Fibroblast of skin of right biceps (primary cell): ENCODE measurements around the gene HOXB5.

Experiments
- DNase-seq: peaks from one replicate; pipeline ENCODE4 v3.0.0-alpha.2; 2013

The HOXB5 gene

DNA sequence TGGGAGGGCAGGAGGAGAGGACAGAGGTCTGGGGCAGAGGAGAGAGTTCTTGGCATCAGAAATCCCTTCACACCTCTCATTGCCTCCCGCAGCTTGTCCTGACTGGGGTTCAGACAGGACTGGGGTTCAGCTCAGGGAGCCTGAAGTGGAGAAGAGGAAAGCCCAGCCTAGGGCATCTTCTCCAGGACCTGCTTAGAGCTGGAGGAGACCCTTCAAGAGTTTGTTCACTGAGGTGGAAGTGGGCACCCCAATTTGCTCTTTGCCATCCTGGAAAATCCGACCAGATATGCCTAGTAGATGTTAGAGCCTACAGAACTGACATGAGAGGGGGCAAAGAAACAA, 5.5 kb downstream of the HOXB5 start:
- no peak for DNase-seq

DNA sequence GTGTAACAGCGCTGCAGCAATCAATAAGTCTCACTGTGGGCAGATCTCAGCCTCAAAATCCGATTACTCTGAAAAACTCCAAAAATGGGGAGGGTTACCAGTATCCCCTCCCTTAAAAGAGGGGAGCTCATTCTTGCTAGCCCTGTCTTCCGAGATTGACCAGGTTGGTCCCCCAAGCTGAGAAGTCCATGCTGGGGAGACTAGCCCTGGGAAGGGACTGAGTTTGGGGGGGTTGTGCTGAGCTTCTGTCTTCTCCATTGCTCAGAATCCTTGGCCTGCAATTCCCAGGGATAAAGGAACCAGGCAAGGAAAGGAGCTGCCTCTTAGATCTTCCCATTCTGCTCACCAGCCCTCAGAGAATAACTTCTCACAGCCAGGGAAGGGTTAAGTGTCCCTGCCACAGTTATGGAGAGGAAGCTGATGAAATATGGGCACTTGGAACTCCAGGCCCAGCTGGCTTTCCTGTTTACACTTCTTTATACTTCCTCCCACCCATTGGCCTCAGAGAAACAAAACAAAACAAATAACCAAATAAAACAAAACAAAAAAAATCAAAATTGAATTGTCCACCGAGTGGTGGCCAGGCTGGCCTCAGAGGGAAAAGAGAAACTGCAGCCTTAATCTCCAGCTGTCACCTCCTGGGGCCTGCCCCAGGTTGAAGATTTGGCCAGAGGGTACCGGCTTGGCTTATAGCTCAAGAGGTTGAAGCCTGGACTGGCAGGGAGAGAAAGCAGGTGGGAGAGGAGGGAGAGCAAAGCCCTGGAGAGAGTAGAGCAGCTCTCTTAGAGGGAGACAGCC, 6.1 kb downstream of the HOXB5 start:
- DNase-seq = peak; percentile 77

DNA sequence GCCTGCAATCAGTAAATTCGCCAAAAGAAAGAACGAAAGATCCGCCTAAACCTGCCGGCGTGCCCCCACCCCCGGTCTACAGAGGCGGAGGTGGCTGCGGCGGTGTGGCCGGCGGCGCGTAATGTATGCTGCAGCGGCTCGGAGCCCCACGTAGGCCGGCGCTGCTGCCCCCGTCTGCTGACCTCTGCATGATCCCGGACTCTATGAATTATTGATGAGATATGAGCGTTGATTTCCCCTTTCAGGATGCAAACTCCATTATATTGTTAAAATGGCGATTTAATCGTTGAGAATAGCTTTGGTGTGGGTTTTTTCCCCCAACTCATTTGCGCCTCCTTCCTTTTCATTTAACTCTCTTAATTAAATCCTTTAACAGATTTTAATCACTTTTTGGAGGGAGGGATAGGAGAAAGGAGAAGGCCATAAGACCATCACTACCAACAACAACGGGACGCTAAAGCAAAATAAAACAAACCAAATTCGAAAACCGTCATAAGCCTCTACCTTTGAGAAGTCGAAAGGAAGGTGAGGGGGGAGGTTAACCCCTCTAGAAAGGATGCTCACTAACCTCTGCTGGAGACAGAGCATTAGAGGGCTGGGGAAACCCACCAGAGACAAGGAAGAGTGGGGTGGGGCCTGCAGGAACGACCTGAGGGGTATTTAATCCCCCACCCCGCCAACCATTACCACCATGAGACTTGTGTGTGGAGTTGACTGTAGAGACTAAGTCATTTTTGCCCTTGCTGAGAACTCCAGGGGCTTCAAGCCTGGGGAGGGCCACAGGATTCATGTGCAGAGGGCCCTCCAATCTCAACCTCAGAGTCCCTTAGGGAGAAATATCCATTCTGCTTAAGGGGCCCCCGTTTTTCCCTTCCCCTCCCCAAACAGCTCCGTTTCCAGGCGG, 7.0 kb downstream of the HOXB5 start:
- DNase-seq = peak; percentile 60

DNA sequence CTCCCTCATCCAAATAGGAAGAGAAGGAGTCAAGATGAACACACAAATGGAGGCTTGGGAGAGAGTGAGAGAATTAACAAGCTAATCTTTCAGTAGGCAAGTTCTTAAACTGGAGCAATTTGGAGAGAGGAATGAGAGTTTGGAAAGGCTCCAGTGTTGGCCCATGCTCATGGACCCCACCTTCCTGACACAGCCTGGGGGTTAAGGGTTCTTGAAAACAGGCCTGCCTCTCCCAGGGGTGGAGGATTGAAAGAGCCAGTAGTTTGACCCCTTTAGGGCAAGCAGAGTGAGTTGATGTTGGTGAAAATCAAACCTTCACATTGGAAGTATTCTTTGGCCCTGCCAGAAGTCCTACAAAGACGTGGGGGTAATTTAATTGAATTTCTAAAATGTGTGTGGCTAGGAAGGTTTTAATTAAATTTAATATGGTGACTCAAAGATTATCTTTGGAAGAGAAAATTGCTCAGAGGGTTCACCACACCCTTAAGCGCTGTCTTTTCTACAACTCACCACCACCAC, 9.3 kb downstream of the HOXB5 start:
- peak; percentile 78 for DNase-seq

DNA sequence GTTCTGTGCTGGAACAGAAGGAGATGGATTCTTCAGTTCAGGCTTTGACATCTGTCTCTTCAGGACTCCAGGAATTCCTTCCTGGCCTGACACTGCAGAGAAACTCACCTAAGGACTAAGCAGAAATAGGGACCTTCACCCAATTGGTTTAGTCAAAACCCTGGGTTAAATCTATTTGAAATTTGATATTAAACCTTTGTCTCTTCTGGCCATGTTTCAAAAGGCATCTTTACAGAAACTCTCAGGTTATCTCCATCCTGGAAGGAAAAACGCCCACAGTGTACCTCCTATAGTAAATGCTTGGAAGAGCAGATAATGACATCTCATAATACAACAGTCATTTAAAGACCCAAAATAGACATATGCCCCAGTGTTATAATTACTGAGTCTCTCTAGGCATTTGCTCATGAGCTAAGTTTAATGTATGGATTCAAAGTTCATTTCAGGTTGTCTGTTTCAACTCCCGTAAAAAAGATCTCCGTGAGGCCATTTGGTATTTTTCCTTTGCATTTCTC, 9.8 kb downstream of the HOXB5 start:
- DNase-seq = no peak

DNA sequence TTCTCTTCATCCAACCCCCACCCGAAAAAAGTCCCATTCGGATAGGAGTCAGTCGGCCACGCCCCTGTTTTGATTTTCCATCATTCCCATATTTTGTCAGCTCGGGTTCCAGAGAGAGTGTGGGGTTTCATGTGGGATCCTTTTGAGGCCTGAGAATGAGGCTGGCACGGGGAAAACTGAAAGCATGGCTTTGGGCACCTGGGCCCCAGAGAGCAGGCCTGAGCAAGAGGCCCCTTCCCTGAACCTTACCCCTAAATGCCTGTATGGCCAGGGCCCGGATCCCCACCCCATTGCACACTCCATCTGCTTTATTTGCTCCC, 10.9 kb downstream of the HOXB5 start:
- no peak for DNase-seq

DNA sequence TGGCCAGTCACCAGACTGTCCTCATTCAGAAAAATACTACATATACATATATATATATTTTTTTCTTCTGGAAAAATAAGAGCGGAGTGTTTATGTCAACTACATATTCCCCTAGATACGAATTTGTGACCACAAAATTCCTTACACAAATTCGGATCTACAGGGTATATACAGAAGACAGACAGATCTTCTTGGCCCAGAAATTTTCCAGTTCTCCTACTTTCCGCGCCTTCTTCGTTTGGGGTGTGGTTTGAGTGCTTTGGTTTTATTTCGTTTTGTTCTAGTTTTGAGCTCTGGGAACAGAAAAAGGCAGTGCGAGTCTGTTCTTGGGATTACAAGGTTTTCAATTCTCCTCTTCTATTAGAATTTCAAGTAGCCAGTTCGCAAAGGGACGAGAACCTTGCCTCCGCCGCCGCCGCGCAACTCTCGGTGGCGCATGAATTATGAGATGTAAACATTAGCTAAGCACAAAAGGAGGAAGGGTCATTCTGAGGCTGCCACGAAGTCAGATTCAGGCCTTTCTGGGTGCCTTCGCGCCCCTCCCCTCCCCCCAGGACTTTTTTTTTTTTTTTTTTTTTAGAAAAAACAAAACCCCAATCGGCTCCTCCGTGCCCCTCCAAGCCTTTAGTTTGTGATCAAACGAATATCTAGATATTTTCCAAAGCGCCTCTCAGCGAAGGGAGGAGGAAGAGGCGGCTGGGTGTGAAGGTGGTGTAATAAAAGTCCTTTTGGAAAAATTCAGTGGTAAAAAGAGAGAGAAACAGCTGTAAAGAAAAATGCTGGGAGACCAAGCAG, 13.6 kb downstream of the HOXB5 start:
- no peak for DNase-seq

DNA sequence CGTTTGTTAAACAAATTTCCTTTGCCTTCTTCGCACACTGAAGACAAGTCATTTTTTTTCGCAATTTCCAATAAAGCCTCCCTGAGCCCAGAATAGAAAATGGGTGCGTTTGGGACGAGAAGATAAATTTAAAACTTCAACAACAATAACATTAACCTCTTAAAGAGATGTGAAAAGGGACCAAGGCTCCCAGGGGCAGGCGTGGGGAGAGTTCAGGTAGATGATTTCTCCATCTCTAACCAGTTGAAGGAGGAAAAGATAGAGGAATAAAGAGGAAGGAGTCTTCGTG, 14.2 kb downstream of the HOXB5 start:
- DNase-seq = no peak

DNA sequence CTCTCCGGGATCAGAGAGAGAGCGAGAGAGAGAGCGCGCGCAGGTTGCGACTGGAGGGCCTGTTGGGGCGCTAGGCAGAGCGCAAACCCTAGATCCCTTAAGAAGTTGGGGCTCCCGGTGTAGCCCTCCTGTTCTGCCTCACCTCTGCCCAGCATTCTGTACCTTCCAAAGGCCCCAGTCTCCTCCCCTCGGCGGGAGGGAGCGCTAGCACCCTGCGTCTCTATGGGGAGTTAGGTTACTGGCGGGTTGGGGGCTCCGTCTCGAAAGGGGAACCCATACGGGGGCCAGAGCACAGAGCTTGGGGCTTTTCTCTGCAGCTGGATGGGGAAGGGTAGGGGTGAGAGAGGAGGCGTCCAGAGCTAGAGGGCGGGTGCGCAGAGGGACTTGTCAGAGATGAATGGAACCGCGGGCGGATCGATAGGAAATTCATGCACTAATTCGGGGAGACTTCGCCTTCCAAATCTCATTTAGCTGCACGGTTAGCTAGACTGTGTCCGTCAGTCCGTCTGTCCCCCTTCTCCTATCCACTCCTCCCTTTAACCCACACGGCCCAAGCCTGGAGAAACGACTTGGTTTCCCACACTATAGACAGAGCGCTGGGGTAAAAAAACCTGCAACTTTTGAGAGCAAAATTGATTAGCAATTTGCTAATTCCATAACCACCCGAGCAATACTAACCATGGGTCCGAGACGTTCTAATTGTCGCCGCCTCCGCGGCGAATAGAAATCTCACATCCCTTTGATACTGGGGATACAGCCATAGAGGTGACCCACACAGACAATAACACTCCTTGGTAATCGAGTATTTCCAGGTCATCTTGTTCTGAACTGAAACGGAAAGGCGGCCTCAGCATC, 14.7 kb downstream of the HOXB5 start:
- no peak for DNase-seq

DNA sequence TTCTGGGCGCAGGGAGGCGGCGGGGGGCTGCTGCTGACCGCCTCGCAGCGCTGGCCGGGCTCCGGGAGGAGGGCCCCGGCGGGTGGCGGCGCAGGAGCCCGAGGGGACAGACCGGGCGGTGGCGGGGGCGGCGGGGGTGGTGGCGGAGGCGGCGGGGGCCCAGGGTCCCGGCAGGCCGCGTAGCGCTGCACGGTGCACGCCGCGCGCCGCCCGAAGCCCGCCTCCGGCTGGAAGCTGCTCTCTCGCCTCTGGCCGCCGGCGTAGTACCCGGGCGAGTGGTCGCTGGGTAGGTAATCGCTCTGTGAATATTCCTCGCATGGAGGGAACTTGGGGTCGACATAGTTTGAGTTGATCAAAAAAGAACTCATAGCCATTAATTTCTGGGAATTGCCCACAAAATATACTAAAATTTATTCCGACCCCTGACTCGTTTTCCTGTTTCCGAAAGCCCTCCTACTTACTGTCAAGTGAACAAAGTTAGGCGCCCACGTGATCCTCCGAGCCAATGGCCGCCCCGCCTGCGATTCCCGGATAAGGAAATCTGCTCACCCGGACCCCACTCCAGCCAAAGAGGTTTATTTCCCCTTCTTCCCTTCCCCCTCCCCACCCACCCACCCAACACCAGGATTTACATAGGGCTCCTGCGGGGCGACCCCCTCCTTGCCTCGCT, 15.5 kb downstream of the HOXB5 start, which contains the start of gene HOXB4:
TSS of gene HOXB4 (minus strand) at position 405 of the 670 bp plus-strand sequence. CDS start at position 374, 31 bp downstream.
- peak; percentile 88 for DNase-seq

DNA sequence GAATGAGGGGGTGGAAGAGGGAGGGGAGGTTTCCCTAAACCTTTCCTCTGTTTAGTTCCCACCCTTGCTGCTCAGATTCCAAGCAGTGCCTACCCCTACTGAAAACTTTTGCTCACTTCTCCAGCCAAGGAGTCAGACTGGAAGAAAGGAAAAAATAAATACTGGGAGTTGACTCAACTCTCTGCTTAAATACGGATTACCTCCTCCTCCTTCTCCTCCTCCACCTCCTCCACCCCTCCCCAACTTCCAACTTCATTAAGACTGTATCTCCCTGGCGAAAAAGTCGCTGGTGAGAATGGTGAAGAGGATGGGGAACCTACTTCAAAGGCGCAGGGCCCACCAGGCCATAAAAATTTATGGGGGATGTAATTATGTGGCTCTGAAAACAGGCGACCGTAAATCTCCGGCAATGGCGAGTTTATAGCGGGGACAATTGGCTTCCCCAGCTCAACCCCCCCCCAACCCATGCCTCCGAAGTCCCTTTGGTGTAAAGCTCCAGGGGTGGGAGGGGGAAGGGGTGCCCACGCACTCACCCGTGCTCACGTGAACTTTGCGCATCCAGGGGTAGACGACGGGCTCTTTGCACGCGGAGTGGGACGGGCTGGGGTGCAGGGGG, 16.1 kb downstream of the HOXB5 start:
- DNase-seq = peak; percentile 84

DNA sequence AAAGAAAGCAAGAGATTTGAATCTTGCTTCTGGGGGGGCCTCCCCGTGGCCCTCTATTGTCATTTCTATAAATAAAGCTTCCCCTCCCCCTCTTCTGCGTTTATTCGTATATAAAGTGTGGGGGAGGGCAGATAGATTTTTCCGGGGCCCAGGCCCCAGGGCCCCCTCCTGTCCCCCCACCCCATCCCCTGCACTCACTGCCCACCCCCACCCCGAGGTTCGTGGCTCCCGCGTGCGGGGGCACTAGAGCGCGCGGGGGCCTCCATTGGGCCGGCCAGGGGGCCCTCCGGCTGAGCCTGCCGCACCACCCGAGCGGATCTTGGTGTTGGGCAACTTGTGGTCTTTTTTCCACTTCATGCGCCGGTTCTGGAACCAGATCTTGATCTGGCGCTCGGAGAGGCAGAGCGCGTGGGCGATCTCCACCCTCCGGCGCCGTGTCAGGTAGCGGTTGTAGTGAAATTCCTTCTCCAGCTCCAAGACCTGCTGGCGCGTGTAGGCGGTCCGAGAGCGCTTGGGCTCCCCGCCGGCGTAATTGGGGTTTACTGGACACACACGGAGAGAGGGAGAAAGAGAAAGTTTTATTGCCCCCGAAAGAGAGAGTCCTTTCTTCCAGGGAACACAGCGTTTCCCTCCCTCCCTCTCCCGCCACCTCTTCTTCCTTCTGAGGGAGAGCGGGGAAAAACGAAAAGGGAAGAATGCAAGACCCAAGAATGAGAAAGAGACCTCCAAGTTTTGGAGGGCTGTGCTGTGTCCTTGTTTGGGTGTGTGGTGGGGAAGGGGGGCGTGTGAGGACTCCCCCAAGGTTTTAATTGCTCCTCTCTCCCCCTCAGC, 16.9 kb downstream of the HOXB5 start:
- peak; percentile 75 for DNase-seq

DNA sequence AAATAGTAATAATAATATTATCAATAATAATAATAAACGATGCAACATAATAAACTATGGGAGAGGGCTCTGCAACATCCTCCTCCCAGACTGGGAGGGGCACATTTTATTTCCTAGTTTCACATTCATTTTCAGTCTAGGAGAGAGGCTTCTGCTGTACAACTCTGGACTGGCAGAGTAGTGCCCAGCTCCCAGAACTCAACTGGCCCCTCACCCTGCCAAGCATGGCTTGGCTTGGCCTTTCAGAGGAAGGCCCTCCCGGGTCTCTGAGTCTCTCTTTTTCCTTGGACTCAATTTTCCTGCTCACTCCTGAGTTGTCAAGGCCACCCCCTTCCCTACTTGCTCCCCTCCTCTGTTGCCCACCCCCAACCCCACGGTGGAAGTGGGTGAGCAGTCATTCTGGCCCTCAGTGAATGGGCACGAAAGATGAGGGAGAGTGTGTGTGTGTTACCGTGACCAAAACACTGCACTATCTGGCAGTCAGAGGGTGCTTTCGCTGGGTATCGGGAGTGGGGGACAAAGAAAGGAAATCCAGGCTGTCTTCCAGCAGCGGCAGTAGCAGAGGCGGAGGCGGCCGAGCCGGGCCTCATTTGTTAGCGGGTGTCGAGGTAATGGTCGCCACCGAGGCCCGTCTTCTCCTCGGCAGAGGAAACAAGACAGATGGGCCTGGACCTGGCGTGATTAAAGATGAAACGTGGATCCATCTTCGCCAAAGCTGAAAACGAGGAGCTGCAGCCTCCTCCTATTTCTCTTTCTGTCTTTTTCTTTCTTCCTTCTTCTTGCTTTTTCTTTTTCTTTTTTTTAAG, 17.7 kb downstream of the HOXB5 start:
- peak; percentile 56 for DNase-seq

DNA sequence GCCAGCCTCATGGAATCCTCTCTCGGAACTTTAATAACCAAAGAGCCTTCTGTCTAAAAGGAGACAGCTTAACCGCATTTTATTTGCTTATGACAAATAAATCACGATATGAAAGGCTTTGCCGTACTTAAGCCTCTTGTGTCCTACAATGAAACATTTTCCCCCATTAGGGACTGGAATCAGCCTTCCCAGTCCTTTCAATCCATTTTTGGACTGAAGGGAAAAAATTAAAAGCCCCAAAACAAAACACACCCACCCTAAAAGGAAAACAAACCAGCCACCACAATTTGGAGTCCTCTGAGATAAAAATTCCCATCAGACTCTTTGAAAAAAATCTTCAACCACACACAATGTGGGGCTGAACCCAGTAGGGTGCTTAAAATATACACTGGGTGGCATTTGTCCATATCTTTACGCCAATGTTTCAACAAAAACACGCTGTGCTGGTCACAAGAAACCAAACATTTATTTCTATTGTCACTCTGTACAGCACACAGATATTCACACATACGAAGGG, 18.5 kb downstream of the HOXB5 start:
- DNase-seq = peak; percentile 91

DNA sequence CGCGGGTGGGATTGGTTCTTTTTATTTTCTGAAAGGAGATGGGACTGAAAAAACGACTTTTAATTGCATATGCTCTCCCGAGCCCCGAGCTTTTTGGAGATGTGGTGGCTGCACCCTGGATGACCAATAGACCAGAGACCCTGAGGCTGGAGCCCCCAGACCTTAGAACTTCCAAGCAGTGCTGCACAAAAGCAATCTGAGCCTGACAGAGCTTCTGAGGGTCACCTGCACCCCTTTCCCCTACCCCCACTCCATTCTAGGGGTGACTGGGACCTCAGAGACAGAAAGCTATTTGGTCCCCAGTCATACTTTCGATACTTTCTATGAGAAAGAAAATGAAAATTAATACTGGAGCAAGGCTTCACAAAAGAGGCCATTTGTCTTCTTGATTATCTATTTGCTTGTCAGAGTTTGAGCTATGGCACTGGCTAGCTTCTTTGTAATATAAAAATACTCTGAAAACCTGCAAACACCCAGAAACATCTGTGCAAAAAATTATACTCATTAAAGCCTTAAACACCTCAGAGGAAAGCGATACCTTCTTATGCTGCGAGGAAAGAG, 19.0 kb downstream of the HOXB5 start:
- DNase-seq = no peak

DNA sequence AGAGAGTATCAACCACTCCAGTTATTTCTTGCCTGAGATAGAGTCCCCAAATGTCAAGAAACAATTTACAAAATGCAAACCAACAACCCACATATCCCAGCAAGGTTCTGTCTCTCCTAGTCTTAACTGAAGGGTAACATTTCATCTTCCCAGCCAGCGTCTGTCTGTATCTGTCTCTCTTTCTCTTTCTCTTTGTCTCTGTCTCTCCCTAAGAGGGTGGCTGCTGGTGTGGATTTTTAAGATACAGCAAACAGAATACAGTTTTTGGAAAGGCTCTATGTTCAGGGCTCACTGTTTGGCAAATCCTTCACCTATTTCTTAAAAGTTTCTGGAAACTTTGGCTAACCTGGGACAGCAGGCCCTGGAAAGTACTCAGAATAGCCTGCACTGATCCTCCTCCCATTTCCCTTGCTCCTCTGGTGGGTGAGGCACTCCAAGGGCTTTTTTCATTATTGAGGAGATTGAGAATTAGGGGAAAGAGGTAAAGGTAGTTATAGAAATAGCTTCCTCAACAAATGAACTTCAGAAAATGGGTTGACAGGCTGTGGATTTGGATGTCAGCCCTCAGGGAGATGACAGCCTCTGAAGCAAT, 21.7 kb downstream of the HOXB5 start:
- DNase-seq = peak; percentile 39

DNA sequence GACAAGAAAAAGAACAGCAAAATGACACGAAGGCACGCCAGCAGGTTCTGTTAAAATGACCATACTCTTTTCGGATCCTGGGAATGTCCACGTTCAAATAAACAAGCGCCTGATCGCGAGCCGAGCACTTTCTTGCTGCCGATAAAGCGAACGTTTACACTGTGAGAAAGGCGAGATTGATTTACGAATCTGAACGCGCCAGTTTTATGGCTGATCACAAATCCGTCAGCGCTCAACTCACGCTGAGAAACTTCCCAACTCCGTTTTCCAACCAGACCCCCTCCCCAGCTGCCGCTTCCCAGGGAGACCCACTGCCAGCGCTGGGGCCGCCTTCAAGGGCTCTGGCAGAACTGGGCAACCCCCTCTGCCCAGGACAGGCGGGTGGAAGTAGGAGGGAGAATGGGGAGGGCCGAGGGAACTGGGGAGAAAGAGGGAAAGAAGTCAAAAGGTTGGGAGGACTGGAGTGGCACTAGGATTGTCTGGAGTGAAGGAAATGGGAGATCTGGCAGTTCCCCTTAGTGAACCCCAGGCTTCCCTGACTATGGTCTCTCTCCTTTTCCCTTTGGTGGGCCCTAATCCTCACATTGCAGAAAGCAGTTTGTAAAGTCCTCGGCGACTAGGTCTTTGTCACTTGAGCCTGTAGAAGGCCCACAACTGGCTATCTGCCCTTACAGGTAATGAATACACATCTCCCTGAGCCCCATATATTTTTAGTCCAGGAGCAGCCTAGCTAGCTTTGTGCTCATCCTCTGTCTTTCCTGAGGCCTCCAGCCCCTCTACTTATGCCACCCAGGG, 22.4 kb downstream of the HOXB5 start:
- DNase-seq = peak; percentile 47
